HUES64 (cell line): ENCODE results near the gene TMEM207.

Source experiments
- H3K27ac ChIP-seq: 2 replicates; pipeline ENCODE4 v1.7.0; 2013; ENCODE audit warnings: low read depth, low read length, inconsistent platforms
- H3K27me3 ChIP-seq: 2 replicates; pipeline ENCODE4 v1.6.1; 2013; ENCODE audit warnings: mild to moderate bottlenecking, low read length; ENCODE audit not compliant: insufficient read depth
- H3K36me3 ChIP-seq: 2 replicates; pipeline ENCODE4 v1.6.1; 2013; ENCODE audit warnings: mild to moderate bottlenecking, low read length; ENCODE audit not compliant: insufficient read depth
- H3K4me1 ChIP-seq: 2 replicates; pipeline ENCODE4 v1.6.1; 2013; ENCODE audit warnings: mild to moderate bottlenecking, low read length, moderate library complexity; ENCODE audit not compliant: insufficient read depth
- H3K4me3 ChIP-seq: 2 replicates; pipeline ENCODE4 v1.5.1; 2013; ENCODE audit warnings: mild to moderate bottlenecking, low read length, moderate library complexity
- H3K9ac ChIP-seq: 2 replicates; pipeline ENCODE4 v1.6.1; 2013; ENCODE audit warnings: mild to moderate bottlenecking, low read depth, low read length
- H3K9me3 ChIP-seq: 2 replicates; pipeline ENCODE4 v1.6.1; 2013; ENCODE audit warnings: low read depth, low read length; ENCODE audit not compliant: insufficient read depth
- WGBS: fragments of 150-250, 120-280 bp; methylation state at CpG from one replicate; pipeline ENCODE4 v1.1.7; 2013; ENCODE audit warnings: missing lambda C conversion rate; 5-methylcytosine and 5-hydroxymethylcytosine counted together

Gene TMEM207

GRCh38 chr3:190385731-190386688 is 63.7 kb downstream of the TMEM207 start:
- Histone ChIP-seq H3K9me3 (no peaks in the 10 kb centered on the region), H3K27me3 (no peaks in the 10 kb centered on the region), H3K9ac (no peak overlapping the region), H3K27ac (no peak overlapping the region), H3K4me3 (no peak overlapping the region), H3K4me1 (no peaks in the 10 kb centered on the region), H3K36me3 (no peaks in the 10 kb centered on the region)
- 82% methylated on average over 8 of the region's 8 CpGs for WGBS

GRCh38 chr3:190384309-190384756 is 65.4 kb downstream of the TMEM207 start:
- no peaks in the 10 kb centered on the region for H3K27me3 ChIP-seq
- 59% methylated on average over 2 of the region's 2 CpGs for WGBS

GRCh38 chr3:190382082-190382481 is 67.6 kb downstream of the TMEM207 start:
- Histone ChIP-seq H3K27ac (no peak overlapping the region), H3K9ac (no peak overlapping the region), H3K4me1 (0 out of 2 replicates have a peak, but pooled peaks cover 1% of the 10 kb centered on the region)

More at GRCh38 chr3:190384309-190384756, 65.4 kb downstream of the TMEM207 start:
- Histone ChIP-seq H3K4me3 (no peak overlapping the region), H3K36me3 (no peaks in the 10 kb centered on the region), H3K4me1 (no peaks in the 10 kb centered on the region), H3K9ac (no peak overlapping the region), H3K9me3 (no peaks in the 10 kb centered on the region), H3K27ac (no peak overlapping the region)

GRCh38 chr3:190381441-190381840 is 68.3 kb downstream of the TMEM207 start:
- H3K36me3 ChIP-seq = no peaks in the 10 kb centered on the region
- H3K4me1 ChIP-seq = 0 out of 2 replicates have a peak, but pooled peaks cover 6% of the 10 kb centered on the region
- H3K4me3 ChIP-seq = no peak overlapping the region
- H3K9me3 ChIP-seq = no peaks in the 10 kb centered on the region
- H3K9ac ChIP-seq = no peak overlapping the region
- H3K27me3 ChIP-seq = no peaks in the 10 kb centered on the region
- no peak overlapping the region for H3K27ac ChIP-seq

More at GRCh38 chr3:190382082-190382481, 67.6 kb downstream of the TMEM207 start:
- Histone ChIP-seq H3K36me3 (no peaks in the 10 kb centered on the region), H3K4me3 (no peak overlapping the region), H3K27me3 (no peaks in the 10 kb centered on the region), H3K9me3 (no peaks in the 10 kb centered on the region)

GRCh38 chr3:190380184-190380583 is 69.5 kb downstream of the TMEM207 start:
- H3K4me1 ChIP-seq = 0 out of 2 replicates have a peak, but pooled peaks cover 6% of the 10 kb centered on the region

More at GRCh38 chr3:190380184-190380583, 69.5 kb downstream of the TMEM207 start:
- Histone ChIP-seq H3K4me3 (no peak overlapping the region), H3K9me3 (no peaks in the 10 kb centered on the region), H3K27ac (no peak overlapping the region), H3K36me3 (no peaks in the 10 kb centered on the region), H3K9ac (no peak overlapping the region), H3K27me3 (no peaks in the 10 kb centered on the region)
